HEK293 (cell line): ENCODE data around the gene NBPF1.
"Not testable (repeated sequence)": the region's sequence is repeated elsewhere in the genome, so short reads cannot be mapped to it uniquely, and the experiment has no call there.

ENCODE experiments used
- CTCF ChIA-PET: fragments of 350-600 bp; formaldehyde crosslinking; extraction: SDS; loops from one replicate; lab custom pipeline; 2021; ENCODE audit warnings: antibody characterized with exemption; lab: Yijun Ruan, JAX
- POLR2A ChIA-PET: fragments of 300-600 bp; formaldehyde crosslinking; extraction: SDS; loops from one replicate; lab custom pipeline; 2020; ENCODE audit warnings: antibody characterized with exemption, inconsistent platforms; lab: Yijun Ruan, JAX
- H3K27ac ChIP-seq: fragments of 200-500 bp; sonication (Bioruptor generic); 2 replicates; pipeline ENCODE4 v1.5.1; 2014; ENCODE audit warnings: low read depth, low read length, control low read depth, inconsistent platforms; ENCODE audit errors: extremely low read depth
- H3K36me3 ChIP-seq, 2 experiments: fragments of 200-500 bp in 1 of 2; sonication (Bioruptor generic) in 1 of 2; 1 replicate in 1 of 2; 2 replicates in 1 of 2; pipeline ENCODE4 v1.5.1; 2014 to 2017; ENCODE audit warnings: inconsistent platforms in 2 of 2, low read length in 2 of 2; ENCODE audit not compliant: control insufficient read depth in 2 of 2, insufficient read depth in 1 of 2
- H3K4me1 ChIP-seq: fragments of 200-500 bp; sonication (Bioruptor generic); 2 replicates; pipeline ENCODE4 v1.5.1; 2014; ENCODE audit warnings: mild to moderate bottlenecking, low read length, inconsistent platforms; ENCODE audit not compliant: control insufficient read depth, insufficient read depth
- H3K4me3 ChIP-seq: 2 replicates; pipeline ENCODE4 v1.5.1; 2011; ENCODE audit warnings: low read depth, mild to moderate bottlenecking, control low read depth, low read length, moderate library complexity
- H3K9me3 ChIP-seq: fragments of 200-500 bp; sonication (Bioruptor generic); 2 replicates; pipeline ENCODE4 v1.5.1; 2014; ENCODE audit warnings: low read depth, low read length, inconsistent platforms; ENCODE audit not compliant: control insufficient read depth, insufficient read depth
- PRDM1 ChIP-seq: fragments of 450-650 bp; formaldehyde crosslinking; IDR thresholded peaks from 2 replicates; pipeline ENCODE4; 2016; ENCODE audit warnings: missing biosample characterization, missing genetic modification characterization
- SALL2 ChIP-seq: fragments of 450-650 bp; formaldehyde crosslinking; IDR thresholded peaks from 2 replicates; pipeline ENCODE4 v1.5.0; 2017; ENCODE audit warnings: missing biosample characterization, mild to moderate bottlenecking, missing genetic modification characterization, borderline replicate concordance
- SCRT2 ChIP-seq: fragments of 450-650 bp; formaldehyde crosslinking; IDR thresholded peaks from 2 replicates; pipeline ENCODE4 v1.5.1; 2016; ENCODE audit warnings: missing biosample characterization, missing genetic modification characterization
- YY1 ChIP-seq: fragments of 450-650 bp; formaldehyde crosslinking; IDR thresholded peaks from 2 replicates; pipeline ENCODE4 v1.5.1; 2018; ENCODE audit warnings: missing biosample characterization, missing genetic modification characterization
- ZNF341 ChIP-seq: fragments of 450-650 bp; formaldehyde crosslinking; IDR thresholded peaks from 2 replicates; pipeline ENCODE4; 2016; ENCODE audit warnings: low read depth, missing biosample characterization, missing genetic modification characterization
- ZNF362 ChIP-seq: fragments of 450-650 bp; formaldehyde crosslinking; IDR thresholded peaks from 2 replicates; pipeline ENCODE4 v1.5.1; 2016; ENCODE audit warnings: missing biosample characterization, missing genetic modification characterization
- ZNF366 ChIP-seq: fragments of 450-650 bp; formaldehyde crosslinking; conservative IDR thresholded peaks from 2 replicates; pipeline ENCODE4 v1.5.1; 2016; ENCODE audit warnings: missing biosample characterization, missing genetic modification characterization

The NBPF1 gene

GRCh38 chr1:16607853-16608815 is 5.2 kb downstream of the NBPF1 start:
- CTCF ChIA-PET, result interaction anchor here (1.1 to 2.8 kb wide), 5 partner anchors 13 to 94 kb away, joined by 3 to 29 read pairs (median 9); no protein-coding TSS in a partner anchor
- Histone ChIP-seq H3K36me3 (peaks cover 9 to 41% of the 10 kb centered on the region in 2 experiments; a peak in 2 of 3 replicates), H3K4me1 (peaks cover 10% of the 10 kb centered on the region)
- H3K4me3 ChIP-seq, H3K9me3 ChIP-seq, H3K27ac ChIP-seq: not testable (repeated sequence)
- POLR2A ChIA-PET, result interaction anchor here (1.6 kb wide), 1 partner anchor 13 kb away, joined by 12 read pairs; no protein-coding TSS in a partner anchor
- peak; percentile 53; the same call in 1 of the 2 replicates for TF ChIP-seq PRDM1 (tag by site-specific recombination)
- 0 out of 2 replicates have a peak, but pooled peaks have one; percentile 12 for TF ChIP-seq SCRT2

GRCh38 chr1:16607433-16607851 is 5.9 kb downstream of the NBPF1 start:
- POLR2A ChIA-PET, result no interaction called here
- CTCF ChIA-PET, result interaction anchor here (2.3 kb wide), 1 partner anchor 17 kb away, joined by 22 read pairs; no protein-coding TSS in a partner anchor

GRCh38 chr1:16606666-16607432 is 6.5 kb downstream of the NBPF1 start:
- 0 out of 2 replicates have a peak, but pooled peaks have one; percentile 48 for TF ChIP-seq SALL2 (tag by site-specific recombination)
- peak; percentile 86 for TF ChIP-seq PRDM1 (tag by site-specific recombination)
- peak; percentile 98 for TF ChIP-seq ZNF366 (tag by site-specific recombination)
- POLR2A ChIA-PET, result not testable (repeated sequence)
- CTCF ChIA-PET, result interaction anchor here (0.6 kb wide), 2 partner anchors 480 to 633 kb away, joined by 3 read pairs; no protein-coding TSS in a partner anchor

More at GRCh38 chr1:16607433-16607851, 5.9 kb downstream of the NBPF1 start:
- Histone ChIP-seq H3K4me1 (peaks cover 10% of the 10 kb centered on the region), H3K27ac (no peak overlapping the region), H3K36me3 (peaks cover 9 to 41% of the 10 kb centered on the region in 2 experiments; a peak in 2 of 3 replicates), H3K4me3 (no peak overlapping the region)
- no peak for TF ChIP-seq YY1 (tag by site-specific recombination)
- TF ChIP-seq, all 188 proteins: peak for 0
- no peaks in the 10 kb centered on the region for H3K9me3 ChIP-seq

GRCh38 chr1:16605532-16606505 is 7.5 kb downstream of the NBPF1 start:
- no peak overlapping the region for H3K27ac ChIP-seq
- CTCF ChIA-PET, result interaction anchor here (1.6 to 3.7 kb wide), 2 partner anchors 7 to 15 kb away, joined by 19 to 23 read pairs; partner anchors contain the start of gene NBPF1

More at GRCh38 chr1:16606666-16607432, 6.5 kb downstream of the NBPF1 start:
- not testable (repeated sequence) for H3K27ac ChIP-seq, H3K9me3 ChIP-seq, H3K4me3 ChIP-seq, H3K4me1 ChIP-seq
- H3K36me3 ChIP-seq, result peaks cover 9 to 41% of the 10 kb centered on the region in 2 experiments; a peak in 2 of 3 replicates

More at GRCh38 chr1:16605532-16606505, 7.5 kb downstream of the NBPF1 start:
- POLR2A ChIA-PET, result interaction anchor here (0.7 to 1.3 kb wide), 2 partner anchors 7 to 35 kb away, joined by 3 to 5 read pairs; partner anchors contain the start of gene NBPF1
- Histone ChIP-seq H3K4me3 (no peak overlapping the region), H3K36me3 (peaks cover 9 to 41% of the 10 kb centered on the region in 2 experiments; a peak in 2 of 3 replicates), H3K9me3 (no peaks in the 10 kb centered on the region), H3K4me1 (peaks cover 5% of the 10 kb centered on the region; the same call in 1 of the 2 replicates)
- TF ChIP-seq ZNF362, result 0 out of 2 replicates have a peak, but pooled peaks have one; percentile 18
- 0 out of 2 replicates have a peak, but pooled peaks have one; percentile 48 for TF ChIP-seq PRDM1 (tag by site-specific recombination)
- no peak for TF ChIP-seq ZNF341
